ENCODE results near the gene ZNF554. TPM values are rescaled to one million over a fixed set of nuclear protein-coding genes. Genes with fewer than 3 reads are reported as not detected.
"Not testable (repeated sequence)": the region's sequence is repeated elsewhere in the genome, so short reads cannot be mapped to it uniquely, and the experiment has no call there.

The ZNF554 gene
- polyA plus RNA-seq, 3 donors from 2014 or later, result 0.87 to 4.1 TPM; not detected in 1

DNA sequence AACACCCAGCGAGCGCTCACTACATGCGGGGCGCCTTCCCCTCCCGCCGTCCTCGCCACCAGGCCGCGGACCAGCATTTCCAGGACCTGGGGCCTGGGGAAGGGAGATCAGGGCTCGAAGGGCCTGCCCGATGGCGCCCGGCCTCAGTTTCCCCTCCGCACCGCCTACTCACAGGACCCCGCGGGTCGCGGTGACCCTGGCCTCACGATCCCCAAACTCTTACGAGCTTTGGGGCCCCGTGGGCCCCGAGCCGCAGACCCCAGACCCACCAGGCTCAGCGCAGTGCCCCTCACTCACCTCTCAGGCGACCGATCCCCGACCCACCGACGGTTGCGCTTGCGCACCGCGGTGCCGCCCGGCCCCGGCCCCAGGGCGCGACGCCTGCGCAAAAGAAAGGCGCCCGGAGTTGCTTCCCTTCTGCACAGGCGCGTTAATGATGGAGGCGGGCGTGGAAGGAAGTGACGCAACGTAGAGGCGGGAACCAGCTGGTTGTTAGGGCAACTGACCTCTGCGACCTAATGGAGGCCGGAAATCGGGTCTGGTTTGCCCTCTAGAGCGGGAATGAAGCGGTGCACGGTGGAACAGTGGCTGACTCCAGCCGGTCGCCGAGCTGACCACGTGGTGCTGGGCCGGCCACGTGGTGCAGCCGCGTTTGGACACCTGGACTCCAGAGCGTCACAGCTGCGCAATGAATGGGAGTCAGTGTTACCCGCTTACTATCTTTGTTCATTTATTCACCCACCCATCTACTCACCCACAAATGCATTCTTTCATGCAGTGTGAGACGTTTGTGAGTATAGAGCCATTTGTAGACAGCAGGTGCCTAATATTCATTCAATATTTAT lies 36.5 kb upstream of the ZNF554 start, which contains the start of gene SGTA:
Gene SGTA (minus strand): TSS at position 338 of the 845 bp plus-strand sequence. CDS start 14,205 bp downstream, outside the sequence.
- DNase-seq, result peak; percentile 96 to 97 (median 97)
- no peaks in the 10 kb centered on the region for H3K9me3 Mint-ChIP-seq
- H3K4me1 Mint-ChIP-seq, result peaks cover 50 to 55% of the 10 kb centered on the region in 2 donors
- H3K4me3 Mint-ChIP-seq, result peak within 1 kb of the TSS; percentile 84 to 88 (median 86)
- H3K27ac Mint-ChIP-seq, result peak within 1 kb of the TSS; percentile 87 to 95 (median 94)
- peaks cover 7 to 10% (median 7%) of the 10 kb centered on the region in 3 donors for H3K27me3 Mint-ChIP-seq (ENCODE audit: low read depth in 3 of 3)
- no peaks in the 10 kb centered on the region for H3K36me3 Mint-ChIP-seq

DNA sequence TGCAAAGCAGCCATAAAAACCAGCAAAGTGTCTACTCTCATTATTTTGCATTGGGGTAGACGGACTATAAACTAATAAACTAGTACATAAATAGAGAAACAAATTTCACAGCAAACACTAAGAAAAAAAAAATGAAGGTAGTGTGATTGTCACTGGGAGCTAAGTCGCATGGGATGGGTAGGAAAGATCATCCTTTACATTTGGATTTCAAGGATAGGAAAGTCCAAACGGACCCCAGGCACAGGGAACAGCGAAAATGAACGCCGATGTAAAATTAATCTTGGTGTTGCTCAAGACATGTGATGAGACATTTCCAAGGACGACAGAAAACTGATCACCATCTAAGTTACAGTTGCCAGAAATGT lies 35.9 kb upstream of the ZNF554 start:
- Mint-ChIP-seq H3K9me3 (no peaks in the 10 kb centered on the region), H3K27me3 (ENCODE audit: low read depth in 3 of 3) (peaks cover 7 to 10% (median 7%) of the 10 kb centered on the region in 3 donors), H3K36me3 (no peaks in the 10 kb centered on the region), H3K27ac (peak overlapping the region; percentile 87 to 95 (median 94)), H3K4me1 (peaks cover 50 to 55% of the 10 kb centered on the region in 2 donors), H3K4me3 (peak overlapping the region; percentile 84 to 88 (median 86))
- DNase-seq, result no peak

DNA sequence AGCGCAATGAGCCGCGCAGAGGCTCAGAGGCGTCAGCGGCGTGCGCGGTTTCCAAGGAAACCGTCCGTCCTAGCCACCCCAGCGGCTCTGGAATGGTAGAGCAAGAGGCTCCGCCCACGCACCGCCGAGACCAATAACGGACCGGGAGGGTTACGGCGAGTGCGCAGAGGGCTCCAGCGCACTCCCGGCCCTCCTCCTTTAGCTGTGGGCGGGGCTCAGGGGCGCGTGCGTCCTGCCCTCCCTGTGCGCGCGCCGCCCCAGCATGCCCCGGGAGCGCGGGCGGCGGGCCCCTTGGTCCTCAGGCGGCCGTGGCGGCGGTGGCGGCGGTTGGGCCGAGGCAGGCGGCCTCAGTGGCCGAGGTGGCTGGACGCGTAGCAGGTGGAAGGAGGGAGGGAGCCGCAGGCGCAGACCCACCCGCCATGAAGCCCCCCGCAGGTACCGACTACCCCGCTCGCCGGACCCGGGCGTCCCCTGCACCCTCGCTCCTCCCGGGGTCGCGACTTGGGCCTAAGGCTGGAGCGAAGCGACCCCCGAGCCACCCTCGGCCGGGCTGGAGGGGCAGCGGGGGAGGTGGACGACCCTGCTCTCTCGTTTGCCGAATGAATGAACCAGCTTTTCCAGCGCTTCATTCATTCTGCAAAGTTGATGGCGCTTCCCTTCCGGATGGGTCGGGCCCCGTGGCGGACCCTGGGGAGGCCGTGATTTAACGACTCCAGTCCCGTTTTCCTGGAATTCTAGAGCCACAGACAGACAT lies 34.2 kb upstream of the ZNF554 start, which contains the start of gene THOP1:
Gene THOP1 (plus strand): TSS at position 260 of the 754 bp plus-strand sequence. CDS start 160 bp downstream, at position 420.
- H3K27me3 Mint-ChIP-seq (ENCODE audit: low read depth in 3 of 3), result peaks cover 7 to 10% (median 7%) of the 10 kb centered on the region in 3 donors
- peak within 1 kb of the TSS; percentile 44 to 94 (median 76) for H3K27ac Mint-ChIP-seq
- no peaks in the 10 kb centered on the region for H3K9me3 Mint-ChIP-seq
- H3K36me3 Mint-ChIP-seq, result no peaks in the 10 kb centered on the region
- DNase-seq, result peak; percentile 96 to 98 (median 98)
- H3K4me3 Mint-ChIP-seq, result peak within 1 kb of the TSS; percentile 74 to 86 (median 84)
- H3K4me1 Mint-ChIP-seq, result peaks cover 44 to 49% of the 10 kb centered on the region in 2 donors

DNA sequence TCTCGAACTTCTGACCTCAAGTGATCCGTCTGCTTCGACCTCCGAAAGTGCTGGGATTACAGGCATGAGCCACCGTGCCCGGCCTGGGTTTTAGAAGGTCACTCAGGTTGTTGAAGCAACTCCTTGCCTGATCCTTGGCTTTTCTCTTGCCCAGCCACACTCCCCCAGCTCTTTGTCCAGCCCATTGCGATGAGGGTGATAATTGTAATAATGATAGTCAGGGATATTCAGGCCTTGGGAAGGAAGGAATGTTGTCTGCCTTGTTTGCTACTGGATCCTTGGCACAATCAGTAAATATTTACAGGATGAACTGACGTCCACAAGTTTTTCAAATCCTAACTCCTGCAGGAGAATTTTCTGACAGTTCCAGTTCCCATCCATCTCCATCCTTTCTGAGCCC lies 32.6 kb upstream of the ZNF554 start:
- H3K4me1 Mint-ChIP-seq, result peaks cover 31 to 32% of the 10 kb centered on the region in 2 donors
- peaks cover 7 to 12% (median 7%) of the 10 kb centered on the region in 3 donors for H3K27me3 Mint-ChIP-seq (ENCODE audit: low read depth in 3 of 3)
- DNase-seq, result no peak
- peak overlapping the region; percentile 18 to 66 (median 57) for H3K4me3 Mint-ChIP-seq
- H3K9me3 Mint-ChIP-seq, result no peaks in the 10 kb centered on the region
- no peaks in the 10 kb centered on the region for H3K36me3 Mint-ChIP-seq
- no peak overlapping the region for H3K27ac Mint-ChIP-seq

DNA sequence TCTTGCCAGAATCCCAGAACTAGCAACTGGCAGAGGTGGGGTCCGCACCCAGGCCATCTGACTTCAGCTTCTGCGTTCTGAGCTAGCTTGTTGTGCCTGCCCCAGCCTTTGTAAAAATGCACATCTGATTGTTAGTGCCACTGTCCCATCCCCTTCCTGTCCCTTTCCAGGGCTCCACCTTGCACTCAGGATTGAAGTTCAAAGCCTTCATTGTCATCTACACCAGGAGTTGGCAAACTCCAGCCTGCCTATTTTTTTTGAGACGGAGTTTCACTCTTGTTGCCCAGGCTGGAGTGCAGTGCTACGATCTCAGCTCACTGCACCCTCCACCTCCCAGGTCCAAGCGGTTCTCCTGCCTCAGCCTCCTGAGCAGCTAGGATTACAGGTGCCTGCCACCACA lies 31.4 kb upstream of the ZNF554 start:
- no peak for DNase-seq
- Mint-ChIP-seq H3K27me3 (ENCODE audit: low read depth in 3 of 3) (peaks cover 6 to 11% (median 6%) of the 10 kb centered on the region in 3 donors), H3K4me1 (peaks cover 24% of the 10 kb centered on the region in 2 donors), H3K4me3 (peak overlapping the region in 4 of 5 donors; percentile 18 to 38 (median 32)), H3K27ac (no peak overlapping the region), H3K36me3 (no peaks in the 10 kb centered on the region), H3K9me3 (no peaks in the 10 kb centered on the region)

DNA sequence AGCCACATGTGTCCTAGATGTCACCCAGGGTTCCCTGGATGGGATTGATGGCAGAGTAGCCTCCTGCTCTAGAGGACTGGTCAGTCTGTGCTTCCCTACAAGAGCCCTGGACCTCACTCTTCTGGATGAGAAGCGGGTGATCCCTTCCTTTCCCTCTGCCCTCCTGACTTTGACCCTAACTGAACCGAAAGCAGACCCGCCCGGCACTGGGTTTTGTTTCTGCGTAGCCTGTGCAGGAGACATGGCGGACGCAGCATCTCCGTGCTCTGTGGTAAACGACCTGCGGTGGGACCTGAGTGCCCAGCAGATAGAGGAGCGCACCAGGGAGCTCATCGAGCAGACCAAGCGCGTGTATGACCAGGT lies 29.5 kb upstream of the ZNF554 start:
- peaks cover 8 to 15% of the 10 kb centered on the region in 2 donors for H3K4me1 Mint-ChIP-seq
- H3K9me3 Mint-ChIP-seq, result no peaks in the 10 kb centered on the region
- peaks cover 0 to 4% (median 0%) of the 10 kb centered on the region in 3 donors for H3K27me3 Mint-ChIP-seq (ENCODE audit: low read depth in 3 of 3)
- H3K4me3 Mint-ChIP-seq, result no peak overlapping the region
- H3K27ac Mint-ChIP-seq, result peak overlapping the region in 1 of 6 donors; percentile 34
- peaks cover 0 to 1% (median 0%) of the 10 kb centered on the region in 3 donors for H3K36me3 Mint-ChIP-seq
- no peak for DNase-seq

DNA sequence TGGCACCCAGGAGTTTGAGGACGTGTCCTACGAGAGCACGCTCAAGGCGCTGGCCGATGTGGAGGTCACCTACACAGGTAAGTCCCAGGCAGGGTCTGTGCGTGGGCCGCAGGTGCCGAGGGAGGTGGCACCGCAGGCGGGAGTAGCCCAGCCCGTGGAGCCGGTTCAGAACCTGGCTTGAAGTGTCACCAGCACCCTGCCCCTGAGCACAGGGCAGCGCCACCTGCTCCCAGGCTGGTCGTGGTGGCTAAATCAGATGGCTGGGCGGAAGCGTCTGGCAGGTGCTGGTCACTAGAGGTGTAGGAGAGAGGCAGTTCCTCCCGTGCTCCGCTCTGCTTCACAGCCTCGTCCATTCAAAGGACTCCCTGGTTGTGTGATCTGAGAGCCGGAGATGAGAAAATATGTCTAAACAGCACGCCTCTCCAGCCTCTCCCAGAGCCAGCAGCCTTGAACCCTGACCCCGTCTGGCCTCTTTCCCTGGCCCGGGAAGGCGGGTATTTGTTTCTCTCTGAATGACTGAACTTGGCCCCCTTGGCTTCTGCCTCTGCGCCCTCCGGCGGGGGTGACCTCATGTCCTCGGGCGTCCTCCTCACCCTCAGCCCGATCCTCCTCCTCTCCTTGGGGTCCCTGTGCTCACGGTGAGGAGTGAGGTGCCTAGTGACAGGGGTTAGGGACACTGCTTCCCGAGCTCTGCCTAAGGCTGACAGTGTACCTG lies 29.0 kb upstream of the ZNF554 start:
- H3K27me3 Mint-ChIP-seq (ENCODE audit: low read depth in 3 of 3), result peaks cover 0 to 4% (median 0%) of the 10 kb centered on the region in 3 donors
- H3K27ac Mint-ChIP-seq, result no peak overlapping the region
- peaks cover 0 to 3% (median 0%) of the 10 kb centered on the region in 3 donors for H3K36me3 Mint-ChIP-seq
- peaks cover 8 to 13% of the 10 kb centered on the region in 2 donors for H3K4me1 Mint-ChIP-seq
- no peaks in the 10 kb centered on the region for H3K9me3 Mint-ChIP-seq
- no peak overlapping the region for H3K4me3 Mint-ChIP-seq
- DNase-seq, result no peak

DNA sequence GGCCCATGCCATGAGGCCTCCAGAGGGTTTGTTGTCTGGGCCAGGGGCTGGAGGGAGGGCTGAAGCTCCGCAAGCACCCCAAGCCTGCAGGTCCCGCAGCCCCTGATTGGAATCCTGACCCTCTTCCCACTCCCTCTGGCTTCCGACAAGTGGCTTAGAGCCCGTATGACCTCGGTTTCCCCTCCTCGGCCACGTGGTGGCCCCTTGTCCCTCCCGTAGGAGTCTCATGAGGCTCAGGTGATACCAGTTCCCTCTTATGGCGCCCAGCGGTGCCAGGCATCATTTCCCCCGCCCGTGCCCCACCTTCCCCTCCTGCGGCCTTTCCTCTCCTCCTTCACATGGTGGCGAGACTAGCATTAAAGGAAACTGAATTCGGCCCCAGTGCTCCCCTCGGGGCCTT lies 28.2 kb upstream of the ZNF554 start:
- Mint-ChIP-seq H3K9me3 (no peaks in the 10 kb centered on the region), H3K4me3 (no peak overlapping the region), H3K36me3 (peaks cover 0 to 3% (median 0%) of the 10 kb centered on the region in 3 donors), H3K27me3 (ENCODE audit: low read depth in 3 of 3) (peaks cover 0 to 3% (median 0%) of the 10 kb centered on the region in 3 donors), H3K27ac (no peak overlapping the region), H3K4me1 (peaks cover 3 to 8% of the 10 kb centered on the region in 2 donors)
- DNase-seq, result no peak

DNA sequence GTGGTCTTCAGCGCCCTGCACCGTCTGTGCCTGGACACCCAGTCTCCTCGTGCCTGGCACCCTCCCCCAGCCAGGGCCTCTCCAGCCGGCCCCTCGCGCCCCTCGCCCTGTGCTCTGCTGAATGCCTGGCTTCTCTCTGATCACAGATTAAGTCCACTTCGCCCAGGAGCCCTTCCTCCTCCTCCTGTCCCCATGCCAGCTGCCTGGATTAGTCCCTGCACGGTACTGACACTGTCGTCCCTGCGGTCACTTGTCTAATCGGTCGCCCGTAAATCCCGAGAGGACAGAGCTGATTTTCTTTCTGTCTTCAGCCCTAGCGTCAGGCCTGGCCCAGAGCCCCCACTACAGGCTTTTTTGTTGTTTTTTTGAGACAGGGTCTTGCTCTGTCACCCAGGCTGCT lies 27.8 kb upstream of the ZNF554 start:
- peaks cover 0 to 3% (median 0%) of the 10 kb centered on the region in 3 donors for H3K36me3 Mint-ChIP-seq
- H3K9me3 Mint-ChIP-seq, result no peaks in the 10 kb centered on the region
- peaks cover 0 to 2% (median 0%) of the 10 kb centered on the region in 3 donors for H3K27me3 Mint-ChIP-seq (ENCODE audit: low read depth in 3 of 3)
- H3K27ac Mint-ChIP-seq, result no peak overlapping the region
- H3K4me3 Mint-ChIP-seq, result no peak overlapping the region
- H3K4me1 Mint-ChIP-seq, result peaks cover 3 to 8% of the 10 kb centered on the region in 2 donors
- DNase-seq, result no peak

DNA sequence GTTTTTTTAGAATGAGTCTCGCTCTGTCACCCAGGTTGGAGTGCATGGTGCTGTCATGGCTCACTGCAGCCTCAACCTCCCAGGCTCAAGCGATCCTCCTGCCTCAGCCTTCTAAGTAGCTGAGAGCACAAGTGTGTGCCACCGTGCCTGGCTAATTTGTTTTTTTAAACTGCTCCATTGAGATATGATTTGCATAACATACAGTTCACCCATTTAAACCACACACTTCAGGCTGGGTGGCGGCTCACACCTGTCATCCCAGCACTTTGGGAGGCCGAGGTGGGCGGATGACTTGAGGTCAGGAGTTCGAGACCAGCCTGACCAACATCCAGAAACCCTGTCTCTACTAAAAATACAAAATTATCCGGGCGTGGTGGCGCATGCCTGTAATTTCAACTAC lies 27.0 kb upstream of the ZNF554 start:
- H3K27ac Mint-ChIP-seq; H3K4me3 Mint-ChIP-seq; H3K9me3 Mint-ChIP-seq; H3K4me1 Mint-ChIP-seq; DNase-seq; H3K36me3 Mint-ChIP-seq; H3K27me3 Mint-ChIP-seq (ENCODE audit: low read depth in 3 of 3): not testable (repeated sequence)

DNA sequence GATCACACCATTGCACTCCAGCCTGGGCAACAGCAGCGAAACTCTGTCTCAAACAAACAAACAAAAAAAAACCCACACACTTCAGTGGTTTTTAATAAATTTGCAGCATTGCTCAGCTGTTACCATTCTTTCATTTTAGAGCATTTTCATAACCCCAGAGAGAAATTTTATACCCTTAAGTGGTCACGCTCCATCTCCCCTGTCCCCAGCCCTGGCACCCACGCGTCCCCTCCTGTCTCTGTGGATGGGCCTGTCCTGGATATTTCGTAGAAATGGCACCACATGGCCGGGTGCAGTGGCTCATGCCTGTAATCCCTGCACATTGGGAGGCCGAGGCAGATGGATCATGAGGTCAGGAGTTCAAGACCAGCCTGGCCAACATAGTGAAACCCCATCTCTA lies 26.5 kb upstream of the ZNF554 start:
- DNase-seq, result no peak
- no peak overlapping the region for H3K27ac Mint-ChIP-seq
- no peaks in the 10 kb centered on the region for H3K4me1 Mint-ChIP-seq
- peaks cover 0 to 2% (median 0%) of the 10 kb centered on the region in 3 donors for H3K27me3 Mint-ChIP-seq (ENCODE audit: low read depth in 3 of 3)
- no peaks in the 10 kb centered on the region for H3K9me3 Mint-ChIP-seq
- no peak overlapping the region for H3K4me3 Mint-ChIP-seq
- peaks cover 0 to 3% (median 0%) of the 10 kb centered on the region in 3 donors for H3K36me3 Mint-ChIP-seq

DNA sequence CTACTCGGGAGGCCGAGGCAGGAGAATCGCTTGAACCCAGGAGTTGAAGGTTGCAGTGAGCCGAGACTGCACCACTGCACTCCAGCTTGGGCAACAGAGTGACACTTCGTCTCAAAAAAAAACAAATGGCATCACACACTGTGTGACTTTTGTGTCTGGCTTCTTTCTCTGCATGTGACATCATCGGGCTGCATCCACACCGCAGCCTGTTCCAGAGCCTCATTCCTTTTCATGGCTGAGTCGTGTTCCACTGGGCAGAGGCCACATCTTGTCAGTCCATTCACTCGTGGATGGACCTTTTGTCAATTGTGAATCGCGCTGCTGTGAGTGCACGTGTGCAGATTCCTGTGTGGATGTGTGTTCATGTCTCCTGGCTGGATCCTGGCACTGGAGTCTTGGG lies 26.1 kb upstream of the ZNF554 start:
- Mint-ChIP-seq H3K36me3 (peaks cover 0 to 3% (median 0%) of the 10 kb centered on the region in 3 donors), H3K4me1 (no peaks in the 10 kb centered on the region), H3K27me3 (ENCODE audit: low read depth in 3 of 3) (peaks cover 0 to 2% (median 0%) of the 10 kb centered on the region in 3 donors), H3K4me3 (no peak overlapping the region), H3K9me3 (no peaks in the 10 kb centered on the region), H3K27ac (no peak overlapping the region)
- DNase-seq, result no peak
